ENCODE data around the gene DTL.

DNA sequence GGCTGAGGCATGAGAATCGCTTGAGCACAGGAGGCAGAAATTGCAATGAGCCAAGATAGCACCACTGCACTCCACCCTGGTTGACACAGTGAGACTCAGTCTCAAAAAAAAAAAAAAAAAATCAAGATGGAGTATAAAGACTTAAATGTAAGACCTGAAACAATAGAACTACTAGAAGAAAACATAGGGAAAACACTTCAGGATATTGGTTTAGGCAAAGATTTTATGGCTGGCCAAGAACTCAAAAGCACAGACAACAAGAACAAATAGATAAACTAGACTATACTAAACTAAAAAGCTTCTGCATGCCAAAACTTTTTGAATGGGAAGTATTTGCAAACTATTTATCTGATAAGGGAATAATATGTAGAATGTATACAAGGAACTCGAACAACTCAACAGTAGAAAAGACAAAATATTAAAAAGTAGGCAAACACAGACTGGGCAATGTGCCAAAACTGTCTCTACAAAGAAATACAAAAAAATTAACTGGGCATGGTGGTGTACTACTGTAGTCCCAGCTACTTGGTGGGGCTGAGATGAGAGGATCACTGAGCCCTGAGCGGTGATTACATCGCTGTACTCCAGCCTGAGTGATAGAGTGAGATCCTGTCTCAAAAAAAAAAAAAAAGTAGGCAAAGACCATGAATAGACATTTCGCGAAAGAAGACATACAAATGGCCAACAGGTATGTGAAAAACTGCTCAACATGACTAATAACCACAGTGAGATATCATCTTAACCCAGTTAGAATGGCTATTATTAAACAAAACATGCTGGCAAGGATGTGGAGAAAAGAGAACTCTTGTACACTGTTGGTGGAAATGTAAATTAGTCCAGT lies 25.3 kb downstream of the DTL start:
- TF ChIP-seq RCOR1 (IDR thresholded peaks at IDR 0.05; ENCODE audit: low read depth, low read length) (no peak), BCL3 (IDR thresholded peaks at IDR 0.05) (no peak), ZC3H11A (IDR thresholded peaks at IDR 0.05) (no peak), CTCF (IDR thresholded peaks at IDR 0.05) (no peak), MAZ (IDR thresholded peaks at IDR 0.05; ENCODE audit: borderline replicate concordance, low read depth, low read length) (no peak)
- TF ChIP-seq, protein P1, sequence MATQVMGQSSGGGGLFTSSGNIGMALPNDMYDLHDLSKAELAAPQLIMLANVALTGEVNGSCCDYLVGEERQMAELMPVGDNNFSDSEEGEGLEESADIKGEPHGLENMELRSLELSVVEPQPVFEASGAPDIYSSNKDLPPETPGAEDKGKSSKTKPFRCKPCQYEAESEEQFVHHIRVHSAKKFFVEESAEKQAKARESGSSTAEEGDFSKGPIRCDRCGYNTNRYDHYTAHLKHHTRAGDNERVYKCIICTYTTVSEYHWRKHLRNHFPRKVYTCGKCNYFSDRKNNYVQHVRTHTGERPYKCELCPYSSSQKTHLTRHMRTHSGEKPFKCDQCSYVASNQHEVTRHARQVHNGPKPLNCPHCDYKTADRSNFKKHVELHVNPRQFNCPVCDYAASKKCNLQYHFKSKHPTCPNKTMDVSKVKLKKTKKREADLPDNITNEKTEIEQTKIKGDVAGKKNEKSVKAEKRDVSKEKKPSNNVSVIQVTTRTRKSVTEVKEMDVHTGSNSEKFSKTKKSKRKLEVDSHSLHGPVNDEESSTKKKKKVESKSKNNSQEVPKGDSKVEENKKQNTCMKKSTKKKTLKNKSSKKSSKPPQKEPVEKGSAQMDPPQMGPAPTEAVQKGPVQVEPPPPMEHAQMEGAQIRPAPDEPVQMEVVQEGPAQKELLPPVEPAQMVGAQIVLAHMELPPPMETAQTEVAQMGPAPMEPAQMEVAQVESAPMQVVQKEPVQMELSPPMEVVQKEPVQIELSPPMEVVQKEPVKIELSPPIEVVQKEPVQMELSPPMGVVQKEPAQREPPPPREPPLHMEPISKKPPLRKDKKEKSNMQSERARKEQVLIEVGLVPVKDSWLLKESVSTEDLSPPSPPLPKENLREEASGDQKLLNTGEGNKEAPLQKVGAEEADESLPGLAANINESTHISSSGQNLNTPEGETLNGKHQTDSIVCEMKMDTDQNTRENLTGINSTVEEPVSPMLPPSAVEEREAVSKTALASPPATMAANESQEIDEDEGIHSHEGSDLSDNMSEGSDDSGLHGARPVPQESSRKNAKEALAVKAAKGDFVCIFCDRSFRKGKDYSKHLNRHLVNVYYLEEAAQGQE (IDR thresholded peaks at IDR 0.05), result no peak
